OCI-LY7 (cell line): Measurements from ENCODE around the gene EDN3.

Experiments used
- EZH2phosphoT487 ChIP-seq: fragments of 200-600 bp; sonication (generic); IDR thresholded peaks from 2 replicates; pipeline ENCODE4 v1.6.1; 2018; ENCODE audit warnings: low read depth, borderline replicate concordance, mild to moderate bottlenecking, mixed run types, antibody characterized with exemption, low read length, moderate library complexity, mixed read lengths
- TF ChIP-seq, protein P1 (sequence below): fragments of 200-600 bp; sonication (generic); conservative IDR thresholded peaks from 2 replicates; pipeline ENCODE4 v1.5.1; 2014; ENCODE audit warnings: mild to moderate bottlenecking, antibody characterized with exemption, low read length, moderate library complexity, mixed read lengths

GRCh38 chr20:59352990-59353389, 52.6 kb downstream of the EDN3 start:
- TF ChIP-seq, protein P1, sequence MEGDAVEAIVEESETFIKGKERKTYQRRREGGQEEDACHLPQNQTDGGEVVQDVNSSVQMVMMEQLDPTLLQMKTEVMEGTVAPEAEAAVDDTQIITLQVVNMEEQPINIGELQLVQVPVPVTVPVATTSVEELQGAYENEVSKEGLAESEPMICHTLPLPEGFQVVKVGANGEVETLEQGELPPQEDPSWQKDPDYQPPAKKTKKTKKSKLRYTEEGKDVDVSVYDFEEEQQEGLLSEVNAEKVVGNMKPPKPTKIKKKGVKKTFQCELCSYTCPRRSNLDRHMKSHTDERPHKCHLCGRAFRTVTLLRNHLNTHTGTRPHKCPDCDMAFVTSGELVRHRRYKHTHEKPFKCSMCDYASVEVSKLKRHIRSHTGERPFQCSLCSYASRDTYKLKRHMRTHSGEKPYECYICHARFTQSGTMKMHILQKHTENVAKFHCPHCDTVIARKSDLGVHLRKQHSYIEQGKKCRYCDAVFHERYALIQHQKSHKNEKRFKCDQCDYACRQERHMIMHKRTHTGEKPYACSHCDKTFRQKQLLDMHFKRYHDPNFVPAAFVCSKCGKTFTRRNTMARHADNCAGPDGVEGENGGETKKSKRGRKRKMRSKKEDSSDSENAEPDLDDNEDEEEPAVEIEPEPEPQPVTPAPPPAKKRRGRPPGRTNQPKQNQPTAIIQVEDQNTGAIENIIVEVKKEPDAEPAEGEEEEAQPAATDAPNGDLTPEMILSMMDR, result no peak
- no peak for TF ChIP-seq EZH2phosphoT487
